SK-N-SH (cell line): Measurements from ENCODE around the gene FXR1.

ENCODE experiments used
- EZH2phosphoT487 ChIP-seq: fragments of 200-600 bp; sonication (generic); IDR thresholded peaks from 2 replicates; pipeline ENCODE4 v1.6.1; 2017; ENCODE audit warnings: low read depth, mixed run types, mild to moderate bottlenecking, antibody characterized with exemption, moderate library complexity, borderline replicate concordance
- POLR2AphosphoS5 ChIP-seq: IDR thresholded peaks from 2 replicates; pipeline ENCODE4 v1.6.1; 2012; ENCODE audit warnings: low read depth, low read length
- USF2 ChIP-seq: fragments of 150-350 bp; IDR thresholded peaks from 2 replicates; pipeline ENCODE4 v1.6.1; 2017; ENCODE audit warnings: antibody characterized with exemption, low read length, low read depth, borderline replicate concordance
- TF ChIP-seq, protein P1 (sequence below): fragments of 200-600 bp; sonication (generic); IDR thresholded peaks from 2 replicates; pipeline ENCODE4 v1.6.1; 2017; ENCODE audit warnings: antibody characterized with exemption, mild to moderate bottlenecking, moderate library complexity
- TF ChIP-seq, protein P2 (sequence below): IDR thresholded peaks from 2 replicates; pipeline ENCODE4 v1.4.0; 2012; ENCODE audit warnings: low read depth, borderline replicate concordance

DNA sequence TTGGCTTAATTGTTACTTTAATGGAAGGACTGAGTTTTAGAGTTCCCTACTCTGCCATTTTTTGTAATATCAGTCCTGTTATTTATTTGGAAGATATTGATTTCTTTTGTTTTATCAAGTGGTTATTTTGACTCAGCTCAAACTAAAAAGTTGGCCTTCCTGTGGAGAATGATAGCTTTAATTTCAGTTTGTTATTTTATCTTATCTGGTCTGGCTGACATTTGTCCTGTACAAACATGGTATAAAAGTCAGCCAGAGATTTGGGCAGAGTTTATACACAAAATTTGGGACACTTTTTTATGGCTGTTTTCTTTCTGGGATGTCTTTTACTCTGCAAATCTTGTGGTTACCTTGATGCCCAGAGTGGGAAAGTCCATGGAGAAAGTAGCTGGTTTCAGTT lies 118.5 kb downstream of the FXR1 start:
- TF ChIP-seq, protein P1, sequence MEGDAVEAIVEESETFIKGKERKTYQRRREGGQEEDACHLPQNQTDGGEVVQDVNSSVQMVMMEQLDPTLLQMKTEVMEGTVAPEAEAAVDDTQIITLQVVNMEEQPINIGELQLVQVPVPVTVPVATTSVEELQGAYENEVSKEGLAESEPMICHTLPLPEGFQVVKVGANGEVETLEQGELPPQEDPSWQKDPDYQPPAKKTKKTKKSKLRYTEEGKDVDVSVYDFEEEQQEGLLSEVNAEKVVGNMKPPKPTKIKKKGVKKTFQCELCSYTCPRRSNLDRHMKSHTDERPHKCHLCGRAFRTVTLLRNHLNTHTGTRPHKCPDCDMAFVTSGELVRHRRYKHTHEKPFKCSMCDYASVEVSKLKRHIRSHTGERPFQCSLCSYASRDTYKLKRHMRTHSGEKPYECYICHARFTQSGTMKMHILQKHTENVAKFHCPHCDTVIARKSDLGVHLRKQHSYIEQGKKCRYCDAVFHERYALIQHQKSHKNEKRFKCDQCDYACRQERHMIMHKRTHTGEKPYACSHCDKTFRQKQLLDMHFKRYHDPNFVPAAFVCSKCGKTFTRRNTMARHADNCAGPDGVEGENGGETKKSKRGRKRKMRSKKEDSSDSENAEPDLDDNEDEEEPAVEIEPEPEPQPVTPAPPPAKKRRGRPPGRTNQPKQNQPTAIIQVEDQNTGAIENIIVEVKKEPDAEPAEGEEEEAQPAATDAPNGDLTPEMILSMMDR, result no peak
- TF ChIP-seq POLR2AphosphoS5 (no peak), USF2 (no peak), EZH2phosphoT487 (no peak)
- TF ChIP-seq, protein P2, sequence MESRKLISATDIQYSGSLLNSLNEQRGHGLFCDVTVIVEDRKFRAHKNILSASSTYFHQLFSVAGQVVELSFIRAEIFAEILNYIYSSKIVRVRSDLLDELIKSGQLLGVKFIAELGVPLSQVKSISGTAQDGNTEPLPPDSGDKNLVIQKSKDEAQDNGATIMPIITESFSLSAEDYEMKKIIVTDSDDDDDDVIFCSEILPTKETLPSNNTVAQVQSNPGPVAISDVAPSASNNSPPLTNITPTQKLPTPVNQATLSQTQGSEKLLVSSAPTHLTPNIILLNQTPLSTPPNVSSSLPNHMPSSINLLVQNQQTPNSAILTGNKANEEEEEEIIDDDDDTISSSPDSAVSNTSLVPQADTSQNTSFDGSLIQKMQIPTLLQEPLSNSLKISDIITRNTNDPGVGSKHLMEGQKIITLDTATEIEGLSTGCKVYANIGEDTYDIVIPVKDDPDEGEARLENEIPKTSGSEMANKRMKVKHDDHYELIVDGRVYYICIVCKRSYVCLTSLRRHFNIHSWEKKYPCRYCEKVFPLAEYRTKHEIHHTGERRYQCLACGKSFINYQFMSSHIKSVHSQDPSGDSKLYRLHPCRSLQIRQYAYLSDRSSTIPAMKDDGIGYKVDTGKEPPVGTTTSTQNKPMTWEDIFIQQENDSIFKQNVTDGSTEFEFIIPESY, result no peak
